ENCODE measurements around the gene MEI1. TPM values are rescaled to one million over a fixed set of nuclear protein-coding genes. Genes with fewer than 3 reads are reported as not detected.

The MEI1 gene
- total RNA-seq, 1 donor from 2014 or later: 1.3 TPM

GRCh38 chr22:41827671-41828070 is 128.4 kb downstream of the MEI1 start:
- TF ChIP-seq, protein P1, sequence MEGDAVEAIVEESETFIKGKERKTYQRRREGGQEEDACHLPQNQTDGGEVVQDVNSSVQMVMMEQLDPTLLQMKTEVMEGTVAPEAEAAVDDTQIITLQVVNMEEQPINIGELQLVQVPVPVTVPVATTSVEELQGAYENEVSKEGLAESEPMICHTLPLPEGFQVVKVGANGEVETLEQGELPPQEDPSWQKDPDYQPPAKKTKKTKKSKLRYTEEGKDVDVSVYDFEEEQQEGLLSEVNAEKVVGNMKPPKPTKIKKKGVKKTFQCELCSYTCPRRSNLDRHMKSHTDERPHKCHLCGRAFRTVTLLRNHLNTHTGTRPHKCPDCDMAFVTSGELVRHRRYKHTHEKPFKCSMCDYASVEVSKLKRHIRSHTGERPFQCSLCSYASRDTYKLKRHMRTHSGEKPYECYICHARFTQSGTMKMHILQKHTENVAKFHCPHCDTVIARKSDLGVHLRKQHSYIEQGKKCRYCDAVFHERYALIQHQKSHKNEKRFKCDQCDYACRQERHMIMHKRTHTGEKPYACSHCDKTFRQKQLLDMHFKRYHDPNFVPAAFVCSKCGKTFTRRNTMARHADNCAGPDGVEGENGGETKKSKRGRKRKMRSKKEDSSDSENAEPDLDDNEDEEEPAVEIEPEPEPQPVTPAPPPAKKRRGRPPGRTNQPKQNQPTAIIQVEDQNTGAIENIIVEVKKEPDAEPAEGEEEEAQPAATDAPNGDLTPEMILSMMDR (IDR thresholded peaks at IDR 0.05; ENCODE audit: unreplicated experiment): no peak

DNA sequence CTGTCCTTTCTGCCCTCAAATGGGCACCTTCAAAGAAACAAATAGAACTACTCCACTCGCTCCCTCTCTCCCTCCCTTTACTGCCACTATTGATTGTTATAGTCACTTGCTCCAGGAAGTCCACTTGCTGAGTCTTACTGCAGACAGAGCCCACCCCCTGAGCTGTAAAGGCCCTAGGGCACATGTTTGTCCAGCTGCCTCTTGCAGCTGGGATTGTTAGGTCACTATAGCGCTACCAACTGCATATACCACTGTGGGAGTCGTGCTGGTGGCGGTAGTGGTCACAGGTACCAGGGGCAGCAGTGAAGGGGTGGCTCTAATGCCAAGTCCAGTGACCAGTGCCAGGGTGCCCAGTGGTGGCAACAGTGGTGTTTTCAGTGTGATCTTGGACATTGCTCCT is 129.2 kb downstream of the MEI1 start:
- H3K4me3 Mint-ChIP-seq: no peak overlapping the region
- H3K9me3 Mint-ChIP-seq: no peaks in the 10 kb centered on the region
- peak overlapping the region; percentile 4 for H3K27ac Mint-ChIP-seq
- DNase-seq (ENCODE audit: low spot score in 2 of 2, unreplicated experiment in 2 of 2): no peak
- H3K4me1 Mint-ChIP-seq: peaks cover 22% of the 10 kb centered on the region
- TF ChIP-seq, protein P1 (IDR thresholded peaks at IDR 0.05; ENCODE audit: unreplicated experiment): no peak
- H3K27me3 Mint-ChIP-seq (ENCODE audit: low read depth): no peaks in the 10 kb centered on the region
- peaks cover 4% of the 10 kb centered on the region for H3K36me3 Mint-ChIP-seq

More at GRCh38 chr22:41827671-41828070, 128.4 kb downstream of the MEI1 start:
- H3K4me1 Mint-ChIP-seq: peaks cover 22% of the 10 kb centered on the region
- peak overlapping the region; percentile 29 for H3K27ac Mint-ChIP-seq
- H3K36me3 Mint-ChIP-seq: peaks cover 4% of the 10 kb centered on the region
- H3K9me3 Mint-ChIP-seq: no peaks in the 10 kb centered on the region
- H3K27me3 Mint-ChIP-seq (ENCODE audit: low read depth): no peaks in the 10 kb centered on the region
- DNase-seq (ENCODE audit: low spot score in 2 of 2, unreplicated experiment in 2 of 2): no peak
- no peak overlapping the region for H3K4me3 Mint-ChIP-seq

GRCh38 chr22:41830174-41830573 is 130.9 kb downstream of the MEI1 start:
- DNase-seq (ENCODE audit: low spot score in 2 of 2, unreplicated experiment in 2 of 2): no peak
- Mint-ChIP-seq H3K4me3 (no peak overlapping the region), H3K4me1 (peaks cover 34% of the 10 kb centered on the region), H3K36me3 (peaks cover 4% of the 10 kb centered on the region), H3K9me3 (no peaks in the 10 kb centered on the region), H3K27ac (no peak overlapping the region), H3K27me3 (ENCODE audit: low read depth) (no peaks in the 10 kb centered on the region)
- TF ChIP-seq, protein P1 (IDR thresholded peaks at IDR 0.05; ENCODE audit: unreplicated experiment): no peak

DNA sequence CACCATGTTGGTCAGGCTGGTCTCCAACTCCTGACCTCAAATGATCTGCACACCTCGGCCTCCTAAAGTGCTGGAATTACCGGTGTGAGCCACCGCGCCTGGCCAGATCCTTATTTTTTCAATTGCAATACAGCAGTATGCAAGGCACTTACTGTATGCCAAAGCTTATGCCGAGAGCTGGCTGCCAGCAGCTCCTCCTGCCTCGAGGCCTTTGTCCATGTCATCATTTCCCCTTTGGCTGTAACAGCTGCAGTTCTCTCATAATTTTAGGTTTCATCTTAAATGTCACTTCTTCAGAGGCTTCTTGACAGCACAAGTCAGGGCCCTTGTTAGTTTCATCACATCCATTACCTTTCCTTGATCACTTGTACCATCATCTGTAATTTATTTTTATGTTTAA is 132.1 kb downstream of the MEI1 start:
- H3K27me3 Mint-ChIP-seq (ENCODE audit: low read depth): no peaks in the 10 kb centered on the region
- H3K9me3 Mint-ChIP-seq: no peaks in the 10 kb centered on the region
- H3K36me3 Mint-ChIP-seq: peaks cover 6% of the 10 kb centered on the region
- TF ChIP-seq, protein P1 (IDR thresholded peaks at IDR 0.05; ENCODE audit: unreplicated experiment): no peak
- DNase-seq (ENCODE audit: low spot score in 2 of 2, unreplicated experiment in 2 of 2): no peak
- peaks cover 25% of the 10 kb centered on the region for H3K4me1 Mint-ChIP-seq
- H3K4me3 Mint-ChIP-seq: no peak overlapping the region
- H3K27ac Mint-ChIP-seq: peak overlapping the region; percentile 100

DNA sequence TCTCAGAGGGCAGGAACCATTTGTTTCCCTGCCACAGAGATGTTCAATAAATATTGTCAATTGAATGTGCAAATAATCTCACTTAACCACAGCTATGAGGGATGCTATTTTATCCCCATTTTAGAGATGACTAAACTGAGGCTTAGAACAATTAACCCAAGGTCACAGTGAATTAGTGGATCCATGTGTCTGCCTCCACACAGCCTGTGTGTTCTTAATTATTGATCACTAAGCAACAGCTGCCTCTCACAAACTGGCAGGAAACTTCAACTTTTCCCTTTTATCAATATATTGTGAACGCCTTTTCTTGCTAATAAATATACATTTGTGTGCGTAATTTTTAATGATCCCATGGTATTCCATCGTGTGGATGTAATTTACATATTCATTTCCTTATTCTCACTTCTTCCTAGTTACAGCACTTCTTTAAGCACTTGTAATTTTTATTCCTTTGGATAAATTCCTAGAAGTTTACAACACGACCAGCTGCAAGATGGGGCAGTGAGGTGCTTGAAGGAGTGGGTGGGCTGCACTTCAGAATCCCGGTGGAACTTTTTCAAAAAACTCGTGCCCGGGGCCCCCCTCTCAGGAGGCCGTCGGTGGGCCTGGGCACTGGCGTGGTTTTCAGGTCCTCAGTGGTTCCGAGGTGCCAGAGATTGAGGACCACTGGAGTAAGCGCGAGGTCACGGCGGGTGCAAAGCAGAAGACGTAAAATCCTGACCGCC is 132.7 kb downstream of the MEI1 start:
- DNase-seq (ENCODE audit: low spot score in 2 of 2, unreplicated experiment in 2 of 2): no peak
- Mint-ChIP-seq H3K4me3 (peak overlapping the region; percentile 95), H3K4me1 (peaks cover 25% of the 10 kb centered on the region), H3K27ac (peak overlapping the region; percentile 100), H3K36me3 (peaks cover 12% of the 10 kb centered on the region), H3K27me3 (ENCODE audit: low read depth) (no peaks in the 10 kb centered on the region), H3K9me3 (no peaks in the 10 kb centered on the region)
- TF ChIP-seq, protein P1 (IDR thresholded peaks at IDR 0.05; ENCODE audit: unreplicated experiment): no peak
